ENCODE results near the gene ERCC4. TPM values are rescaled to one million over a fixed set of nuclear protein-coding genes. Genes with fewer than 3 reads are reported as not detected.

The ERCC4 gene
- polyA plus RNA-seq, 3 donors = 1.8 to 11.8 (median 5.9) TPM

DNA sequence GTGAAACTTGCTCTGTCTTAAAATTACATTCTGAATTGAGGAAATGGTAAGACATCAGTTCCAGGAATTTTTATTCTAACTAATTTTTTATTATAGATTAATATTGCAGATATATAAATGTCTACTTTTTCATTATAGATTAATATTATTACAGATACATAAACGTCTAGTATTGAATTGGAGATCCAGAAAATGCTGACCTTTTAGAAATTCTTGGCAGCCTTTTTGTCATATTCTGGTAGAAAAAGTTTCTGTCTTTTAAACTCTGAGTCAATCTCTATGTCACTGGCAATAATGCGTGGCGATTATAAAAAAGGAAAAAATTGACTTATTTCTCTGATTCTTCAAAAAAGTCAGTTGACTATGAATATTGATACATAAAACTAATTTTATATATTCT is 8.7 kb downstream of the ERCC4 start:
- no peak overlapping the region for H3K4me3 ChIP-seq (replicated peaks in 1 of 3; ENCODE audit: low read depth in 2 of 3, low read length in 3 of 3)
- peaks cover 7% of the 10 kb centered on the region for H3K4me1 Mint-ChIP-seq
- no peak overlapping the region for H3K4me3 Mint-ChIP-seq
- no peak overlapping the region for H3K4me2 ChIP-seq (replicated peaks; ENCODE audit: extremely low read depth, low read length, poor library complexity, severe bottlenecking)
- peaks cover 0 to 4% of the 10 kb centered on the region in 2 donors for H3K4me1 ChIP-seq (ENCODE audit: control insufficient read depth in 1 of 2, insufficient read depth in 2 of 2, low read length in 2 of 2)
- no peaks in the 10 kb centered on the region for H3K9me3 ChIP-seq (replicated peaks in 1 of 2; ENCODE audit: control insufficient read depth in 1 of 2, insufficient read depth in 1 of 2, low read length in 2 of 2)
- H3K79me2 ChIP-seq (ENCODE audit: insufficient read depth, low read length) = no peaks in the 10 kb centered on the region
- no peak overlapping the region for H2AFZ ChIP-seq (ENCODE audit: insufficient read depth, low read depth, low read length, poor library complexity, severe bottlenecking)
- no peak overlapping the region for H3K27ac ChIP-seq (ENCODE audit: low read depth in 1 of 2, low read length in 2 of 2)
- WGBS (ENCODE audit: insufficient coverage) = no CpG with 5 or more reads among the region's 3 CpGs
- TF ChIP-seq, protein P1, sequence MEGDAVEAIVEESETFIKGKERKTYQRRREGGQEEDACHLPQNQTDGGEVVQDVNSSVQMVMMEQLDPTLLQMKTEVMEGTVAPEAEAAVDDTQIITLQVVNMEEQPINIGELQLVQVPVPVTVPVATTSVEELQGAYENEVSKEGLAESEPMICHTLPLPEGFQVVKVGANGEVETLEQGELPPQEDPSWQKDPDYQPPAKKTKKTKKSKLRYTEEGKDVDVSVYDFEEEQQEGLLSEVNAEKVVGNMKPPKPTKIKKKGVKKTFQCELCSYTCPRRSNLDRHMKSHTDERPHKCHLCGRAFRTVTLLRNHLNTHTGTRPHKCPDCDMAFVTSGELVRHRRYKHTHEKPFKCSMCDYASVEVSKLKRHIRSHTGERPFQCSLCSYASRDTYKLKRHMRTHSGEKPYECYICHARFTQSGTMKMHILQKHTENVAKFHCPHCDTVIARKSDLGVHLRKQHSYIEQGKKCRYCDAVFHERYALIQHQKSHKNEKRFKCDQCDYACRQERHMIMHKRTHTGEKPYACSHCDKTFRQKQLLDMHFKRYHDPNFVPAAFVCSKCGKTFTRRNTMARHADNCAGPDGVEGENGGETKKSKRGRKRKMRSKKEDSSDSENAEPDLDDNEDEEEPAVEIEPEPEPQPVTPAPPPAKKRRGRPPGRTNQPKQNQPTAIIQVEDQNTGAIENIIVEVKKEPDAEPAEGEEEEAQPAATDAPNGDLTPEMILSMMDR (IDR thresholded peaks at IDR 0.05) = no peak
- no peaks in the 10 kb centered on the region for H3K27me3 ChIP-seq (ENCODE audit: control insufficient read depth in 2 of 2, insufficient read depth in 2 of 2, low read length in 2 of 2)
- no peaks in the 10 kb centered on the region for H3K9me3 Mint-ChIP-seq
- peaks cover 4% of the 10 kb centered on the region for H4K20me1 ChIP-seq (ENCODE audit: insufficient read depth, low read length)
- H3K27ac Mint-ChIP-seq = no peak overlapping the region
- H3K36me3 Mint-ChIP-seq = peaks cover 42 to 51% of the 10 kb centered on the region in 2 donors
- DNase-seq = no peak
- intact Hi-C loops (cut with micrococcal nuclease) = loop anchor here in 1 of 2 donors (10.0 kb wide), 2 partner anchors 146 to 696 kb away; partner anchors contain the start of gene MRTFB
- peaks cover 29 to 66% of the 10 kb centered on the region in 2 donors for H3K36me3 ChIP-seq (replicated peaks in 1 of 2; ENCODE audit: control insufficient read depth in 1 of 2, insufficient read depth in 2 of 2, low read length in 2 of 2)
- no peaks in the 10 kb centered on the region for H3K27me3 Mint-ChIP-seq (ENCODE audit: low read depth in 3 of 3)
- no peak overlapping the region for H3K9ac ChIP-seq (ENCODE audit: insufficient read depth, low read length, poor library complexity, severe bottlenecking)

- H3K4me1 ChIP-seq (ENCODE audit: control insufficient read depth in 1 of 2, insufficient read depth in 2 of 2, low read length in 2 of 2) = peaks cover 0 to 2% of the 10 kb centered on the region in 2 donors
- Mint-ChIP-seq H3K27ac (no peak overlapping the region), H3K4me1 (peaks cover 7% of the 10 kb centered on the region), H3K9me3 (peaks cover 0 to 3% (median 0%) of the 10 kb centered on the region in 7 donors), H3K27me3 (ENCODE audit: low read depth in 3 of 3) (no peaks in the 10 kb centered on the region), H3K4me3 (no peak overlapping the region), H3K36me3 (peaks cover 51 to 56% of the 10 kb centered on the region in 2 donors)
- intact Hi-C loops (cut with micrococcal nuclease) = no loop called here
- no peak overlapping the region for H3K4me2 ChIP-seq (replicated peaks; ENCODE audit: extremely low read depth, low read length, poor library complexity, severe bottlenecking)
- H3K27me3 ChIP-seq (ENCODE audit: control insufficient read depth in 2 of 2, insufficient read depth in 2 of 2, low read length in 2 of 2) = no peaks in the 10 kb centered on the region
- no peak overlapping the region for H3K4me3 ChIP-seq (replicated peaks in 1 of 3; ENCODE audit: low read depth in 2 of 3, low read length in 3 of 3)
- TF ChIP-seq, protein P1 (IDR thresholded peaks at IDR 0.05) = no peak
- no peaks in the 10 kb centered on the region for H4K20me1 ChIP-seq (ENCODE audit: insufficient read depth, low read length)
- H3K27ac ChIP-seq (ENCODE audit: low read depth in 1 of 2, low read length in 2 of 2) = no peak overlapping the region
- H3K79me2 ChIP-seq (ENCODE audit: insufficient read depth, low read length) = no peaks in the 10 kb centered on the region
- no peak overlapping the region for H2AFZ ChIP-seq (ENCODE audit: insufficient read depth, low read depth, low read length, poor library complexity, severe bottlenecking)
- peaks cover 38 to 70% of the 10 kb centered on the region in 2 donors for H3K36me3 ChIP-seq (replicated peaks in 1 of 2; ENCODE audit: control insufficient read depth in 1 of 2, insufficient read depth in 2 of 2, low read length in 2 of 2)
- no peak for DNase-seq
- H3K9ac ChIP-seq (ENCODE audit: insufficient read depth, low read length, poor library complexity, severe bottlenecking) = no peak overlapping the region
- H3K9me3 ChIP-seq (replicated peaks in 1 of 2; ENCODE audit: control insufficient read depth in 1 of 2, insufficient read depth in 1 of 2, low read length in 2 of 2) = no peaks in the 10 kb centered on the region
- 94% methylated on average over 3 of the region's 10 CpGs for WGBS (ENCODE audit: insufficient coverage)
These were observed 11.9 kb downstream of the ERCC4 start for GRCh38 chr16:13931845-13932244.
